HepG2 (cell line): ENCODE results near the gene LDB3. TPM values are rescaled to one million over a fixed set of nuclear protein-coding genes. Genes with fewer than 3 reads are reported as not detected.

ENCODE experiments used
- ATAC-seq: fragments of 200-7000 bp; cut with Tn5 transposase; 3 replicates; pipeline ENCODE4 v1.9.1; 2020; ENCODE audit warnings: mild to moderate bottlenecking, moderate library complexity
- BruUV-seq: library from RNA; stranded (reverse); fragments of 400-500 nt; replicated peaks from 2 replicates; lab custom pipeline; 2021; lab: Mats Ljungman, UMichigan
- CTCF ChIA-PET: fragments of 300-600 bp; formaldehyde crosslinking; extraction: SDS; loops from one replicate; lab custom pipeline; 2021; ENCODE audit warnings: low total read pairs, inconsistent platforms, low intra/inter-chr PET ratio; lab: Yijun Ruan, JAX
- POLR2A ChIA-PET: fragments of 350-600 bp; sonication (Branson Sonifier 250); formaldehyde crosslinking; loops from one replicate; lab custom pipeline; 2020; ENCODE audit warnings: antibody characterized with exemption, inconsistent platforms; lab: Yijun Ruan, JAX
- DNase-seq: peaks from one replicate; pipeline ENCODE4 v3.0.0-alpha.2; 2015; ENCODE audit warnings: low spot score
- FAIRE-seq: peaks from 3 replicates; lab custom pipeline; 2011; peaks lifted over from hg19 to GRCh38; lab: Jason Lieb, UNC
- H2AFZ ChIP-seq: one replicate; pipeline ENCODE4 v1.6.1; 2011; ENCODE audit warnings: low read length, inconsistent platforms
- H3K27ac ChIP-seq: fragments of 300-600 bp; 3 replicates; pipeline ENCODE4 v1.8.0; 2011; ENCODE audit warnings: mixed run types, mild to moderate bottlenecking, mixed read lengths, low read length, inconsistent platforms; ENCODE audit not compliant: insufficient read depth; ENCODE audit errors: extremely low read length
- H3K27me3 ChIP-seq, 2 experiments: fragments of 200-600 bp in 1 of 2; 2 replicates in 1 of 2; 3 replicates in 1 of 2; pipeline versions ENCODE4 v1.6.0 to v1.8.0; 2011; ENCODE audit warnings: low read length in 2 of 2, mild to moderate bottlenecking in 2 of 2, moderate library complexity in 2 of 2, inconsistent platforms in 1 of 2; ENCODE audit not compliant: insufficient read depth in 2 of 2, control insufficient read depth in 1 of 2
- H3K36me3 ChIP-seq, 2 experiments: fragments of 200-600 bp in 1 of 2; replicated peaks in 1 of 2; 2 replicates in 1 of 2; 3 replicates in 1 of 2; pipeline versions ENCODE4 v1.5.1 to v1.8.0; 2011; ENCODE audit warnings: low read length in 2 of 2, inconsistent platforms in 1 of 2; ENCODE audit not compliant: insufficient read depth in 2 of 2, control insufficient read depth in 1 of 2
- H3K4me1 ChIP-seq: 2 replicates; pipeline ENCODE4 v1.5.1; 2012; ENCODE audit warnings: low read length, inconsistent platforms; ENCODE audit not compliant: insufficient read depth
- H3K4me2 ChIP-seq: 2 replicates; pipeline ENCODE4 v1.6.0; 2011; ENCODE audit warnings: low read depth, low read length, inconsistent platforms
- H3K4me3 ChIP-seq, 3 experiments: fragments of 200-600 bp in 1 of 3; sonication (generic), shearing (Covaris generic) in 1 of 3; replicated peaks in 1 of 3; 2 replicates each; pipeline ENCODE4 v1.5.1; 2011 to 2016; ENCODE audit warnings: low read length in 3 of 3, inconsistent platforms in 2 of 3, low read depth in 2 of 3, mild to moderate bottlenecking in 2 of 3, control low read depth in 1 of 3, mixed read lengths in 1 of 3; ENCODE audit not compliant: insufficient read depth in 1 of 3
- H3K79me2 ChIP-seq: one replicate; pipeline ENCODE4 v1.6.1; 2011; ENCODE audit warnings: low read length, inconsistent platforms; ENCODE audit not compliant: insufficient read depth
- H3K9ac ChIP-seq: 2 replicates; pipeline ENCODE4 v1.6.0; 2011; ENCODE audit warnings: mild to moderate bottlenecking, low read depth, low read length, inconsistent platforms; ENCODE audit not compliant: insufficient read depth
- H3K9me3 ChIP-seq: 2 replicates; pipeline ENCODE4 v1.5.1; 2012; ENCODE audit warnings: mild to moderate bottlenecking, low read length
- H4K20me1 ChIP-seq: 2 replicates; pipeline ENCODE4 v1.6.0; 2011; ENCODE audit warnings: inconsistent platforms, mild to moderate bottlenecking, low read length, moderate library complexity; ENCODE audit not compliant: insufficient read depth
- CBX1 ChIP-seq: IDR thresholded peaks from one replicate; pipeline ENCODE4 v1.6.1; 2016; ENCODE audit warnings: antibody characterized with exemption, low read depth
- CENPX ChIP-seq: sonication (generic); formaldehyde crosslinking; IDR thresholded peaks from 2 replicates; pipeline ENCODE4 v1.9.0; 2021; ENCODE audit warnings: mild to moderate bottlenecking, missing genetic modification reagents, moderate library complexity
- EED ChIP-seq: sonication (generic); formaldehyde crosslinking; IDR thresholded peaks from 2 replicates; pipeline ENCODE4 v1.5.0; 2020; ENCODE audit warnings: mild to moderate bottlenecking, missing genetic modification reagents
- GRHL1 ChIP-seq: sonication (generic); formaldehyde crosslinking; conservative IDR thresholded peaks from 2 replicates; pipeline ENCODE4 v1.8.0; 2022; ENCODE audit warnings: missing genetic modification reagents
- HNF4A ChIP-seq: sonication (generic); formaldehyde crosslinking; IDR thresholded peaks from 2 replicates; pipeline ENCODE4 v1.4.0; 2020; ENCODE audit warnings: missing genetic modification reagents
- RBAK ChIP-seq: sonication (generic); formaldehyde crosslinking; IDR thresholded peaks from 2 replicates; pipeline ENCODE4 v1.5.1; 2020; ENCODE audit warnings: mild to moderate bottlenecking, missing genetic modification reagents
- ZNF563 ChIP-seq: sonication (generic); formaldehyde crosslinking; IDR thresholded peaks from 2 replicates; pipeline ENCODE4 v1.8.0; 2022; ENCODE audit warnings: mild to moderate bottlenecking, moderate library complexity, missing genetic modification reagents
- ZNF737 ChIP-seq: sonication (generic); formaldehyde crosslinking; IDR thresholded peaks from 2 replicates; pipeline ENCODE4 v1.5.0; 2020; ENCODE audit warnings: missing genetic modification reagents, mild to moderate bottlenecking, borderline replicate concordance
- WGBS: methylation state at CpG from one replicate; pipeline ENCODE4 v1.1.6; 2017; ENCODE audit warnings: low lambda C conversion rate; 5-methylcytosine and 5-hydroxymethylcytosine counted together
- in situ Hi-C: cut with HindIII; loops from 2 replicates; pipeline ENCODE4 v1.10.0; 2017; ENCODE audit warnings: low pct_unique_long_range_greater_than_20kb; ENCODE audit not compliant: extremely low pct_ligation_motif_present
- intact Hi-C: fragments of 100-400 bp; cut with micrococcal nuclease; formaldehyde crosslinking; loops from one replicate; pipeline ENCODE4 v1.10.0; 2022; ENCODE audit not compliant: unreplicated experiment
- polyA plus RNA-seq, 8 experiments: library from polyadenylated mRNA; depleted of rRNA in 3 of 8; stranded (reverse) in 7 of 8; unstranded in 1 of 8; fragments of >200 nt; fragmentation: Illumina TruSeq in 4 of 8; extraction: Trizol in 4 of 8; gene quantifications; 2 replicates each; pipeline versions ENCODE4 v1.2.1 to v1.2.3, GENCODE V29; 2011 to 2016; ENCODE audit warnings: low read depth in 4 of 8, missing spikeins in 1 of 8, mixed read lengths in 1 of 8; ENCODE audit not compliant: insufficient read depth in 1 of 8
- total RNA-seq, 5 experiments: library from RNA; depleted of rRNA; stranded (reverse); fragments of >200 nt; fragmentation: Illumina TruSeq; extraction: Trizol; gene quantifications; 2 replicates each; pipeline ENCODE4 v1.2.3, GENCODE V29; 2016; ENCODE audit warnings: low read depth in 1 of 5
- TF ChIP-seq, protein P1 (sequence below): sonication (generic); formaldehyde crosslinking; IDR thresholded peaks from 2 replicates; pipeline ENCODE4 v1.5.0; 2020; ENCODE audit warnings: mild to moderate bottlenecking, missing genetic modification reagents, moderate library complexity
- TF ChIP-seq, protein P2 (sequence below): sonication (generic); formaldehyde crosslinking; IDR thresholded peaks from 2 replicates; pipeline ENCODE4 v1.4.0; 2020; ENCODE audit warnings: missing genetic modification reagents, borderline replicate concordance

Gene LDB3
- total and polyA plus RNA-seq, 2 of the 13 experiments (the other 11 are each of a cell fraction or from before 2014, with no cell fraction given) = not detected

DNA sequence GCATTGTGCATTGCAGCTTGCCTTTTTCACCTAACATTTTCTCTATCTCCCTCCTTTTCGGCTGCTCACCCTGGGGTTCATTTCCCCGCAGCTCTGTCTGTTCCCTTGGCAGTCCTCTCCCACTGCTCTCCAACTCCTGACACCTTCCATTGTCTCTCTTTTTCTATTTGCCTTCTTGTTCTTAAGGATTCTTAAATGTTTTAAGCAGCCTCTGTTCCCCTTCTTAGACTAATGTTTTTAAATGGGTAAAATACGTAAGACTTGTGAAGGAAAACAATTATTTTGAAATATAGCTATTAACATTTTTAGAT is 107.5 kb downstream of the LDB3 start:
- ChIA-PET CTCF (no interaction called here), POLR2A (interaction anchor here (2.1 kb wide), 1 partner anchor 20 kb away, joined by 7 read pairs; the partner anchor contains the start of gene BMPR1A)
- no TSS peak for BruUV-seq
- intact Hi-C loops (loop anchor here (2.0 kb wide), 1 partner anchor 17 kb away; no protein-coding TSS in a partner anchor), in situ Hi-C loops (no loop called here)
- Histone ChIP-seq H2AFZ (no peak overlapping the region), H3K79me2 (peaks cover 59% of the 10 kb centered on the region), H3K9ac (no peak overlapping the region), H3K27ac (no peak overlapping the region), H3K27me3 (no peaks in the 10 kb centered on the region), H3K4me3 (no peak overlapping the region), H3K36me3 (0 out of 5 replicates have a peak, but pooled peaks cover 0 to 3% of the 10 kb centered on the region in 2 experiments), H3K4me1 (peaks cover 39% of the 10 kb centered on the region), H4K20me1 (peaks cover 30% of the 10 kb centered on the region), H3K9me3 (no peaks in the 10 kb centered on the region), H3K4me2 (no peak overlapping the region)
- WGBS = 98% methylated on average over 3 of the region's 3 CpGs
- DNase-seq = no peak
- ATAC-seq = no peak
- no peak for TF ChIP-seq GRHL1 (CRISPR knock-in tag)
- TF ChIP-seq ZNF563 = no peak
- no peak for TF ChIP-seq HNF4A (CRISPR knock-in tag)
- TF ChIP-seq, protein P1, sequence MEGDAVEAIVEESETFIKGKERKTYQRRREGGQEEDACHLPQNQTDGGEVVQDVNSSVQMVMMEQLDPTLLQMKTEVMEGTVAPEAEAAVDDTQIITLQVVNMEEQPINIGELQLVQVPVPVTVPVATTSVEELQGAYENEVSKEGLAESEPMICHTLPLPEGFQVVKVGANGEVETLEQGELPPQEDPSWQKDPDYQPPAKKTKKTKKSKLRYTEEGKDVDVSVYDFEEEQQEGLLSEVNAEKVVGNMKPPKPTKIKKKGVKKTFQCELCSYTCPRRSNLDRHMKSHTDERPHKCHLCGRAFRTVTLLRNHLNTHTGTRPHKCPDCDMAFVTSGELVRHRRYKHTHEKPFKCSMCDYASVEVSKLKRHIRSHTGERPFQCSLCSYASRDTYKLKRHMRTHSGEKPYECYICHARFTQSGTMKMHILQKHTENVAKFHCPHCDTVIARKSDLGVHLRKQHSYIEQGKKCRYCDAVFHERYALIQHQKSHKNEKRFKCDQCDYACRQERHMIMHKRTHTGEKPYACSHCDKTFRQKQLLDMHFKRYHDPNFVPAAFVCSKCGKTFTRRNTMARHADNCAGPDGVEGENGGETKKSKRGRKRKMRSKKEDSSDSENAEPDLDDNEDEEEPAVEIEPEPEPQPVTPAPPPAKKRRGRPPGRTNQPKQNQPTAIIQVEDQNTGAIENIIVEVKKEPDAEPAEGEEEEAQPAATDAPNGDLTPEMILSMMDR (CRISPR knock-in tag) = no peak
- no peak for TF ChIP-seq RBAK
- TF ChIP-seq EED = no peak
- no peak for TF ChIP-seq CENPX (CRISPR knock-in tag)
- TF ChIP-seq ZNF737 (CRISPR knock-in tag) = no peak
- no peak for TF ChIP-seq CBX1
- TF ChIP-seq, protein P2, sequence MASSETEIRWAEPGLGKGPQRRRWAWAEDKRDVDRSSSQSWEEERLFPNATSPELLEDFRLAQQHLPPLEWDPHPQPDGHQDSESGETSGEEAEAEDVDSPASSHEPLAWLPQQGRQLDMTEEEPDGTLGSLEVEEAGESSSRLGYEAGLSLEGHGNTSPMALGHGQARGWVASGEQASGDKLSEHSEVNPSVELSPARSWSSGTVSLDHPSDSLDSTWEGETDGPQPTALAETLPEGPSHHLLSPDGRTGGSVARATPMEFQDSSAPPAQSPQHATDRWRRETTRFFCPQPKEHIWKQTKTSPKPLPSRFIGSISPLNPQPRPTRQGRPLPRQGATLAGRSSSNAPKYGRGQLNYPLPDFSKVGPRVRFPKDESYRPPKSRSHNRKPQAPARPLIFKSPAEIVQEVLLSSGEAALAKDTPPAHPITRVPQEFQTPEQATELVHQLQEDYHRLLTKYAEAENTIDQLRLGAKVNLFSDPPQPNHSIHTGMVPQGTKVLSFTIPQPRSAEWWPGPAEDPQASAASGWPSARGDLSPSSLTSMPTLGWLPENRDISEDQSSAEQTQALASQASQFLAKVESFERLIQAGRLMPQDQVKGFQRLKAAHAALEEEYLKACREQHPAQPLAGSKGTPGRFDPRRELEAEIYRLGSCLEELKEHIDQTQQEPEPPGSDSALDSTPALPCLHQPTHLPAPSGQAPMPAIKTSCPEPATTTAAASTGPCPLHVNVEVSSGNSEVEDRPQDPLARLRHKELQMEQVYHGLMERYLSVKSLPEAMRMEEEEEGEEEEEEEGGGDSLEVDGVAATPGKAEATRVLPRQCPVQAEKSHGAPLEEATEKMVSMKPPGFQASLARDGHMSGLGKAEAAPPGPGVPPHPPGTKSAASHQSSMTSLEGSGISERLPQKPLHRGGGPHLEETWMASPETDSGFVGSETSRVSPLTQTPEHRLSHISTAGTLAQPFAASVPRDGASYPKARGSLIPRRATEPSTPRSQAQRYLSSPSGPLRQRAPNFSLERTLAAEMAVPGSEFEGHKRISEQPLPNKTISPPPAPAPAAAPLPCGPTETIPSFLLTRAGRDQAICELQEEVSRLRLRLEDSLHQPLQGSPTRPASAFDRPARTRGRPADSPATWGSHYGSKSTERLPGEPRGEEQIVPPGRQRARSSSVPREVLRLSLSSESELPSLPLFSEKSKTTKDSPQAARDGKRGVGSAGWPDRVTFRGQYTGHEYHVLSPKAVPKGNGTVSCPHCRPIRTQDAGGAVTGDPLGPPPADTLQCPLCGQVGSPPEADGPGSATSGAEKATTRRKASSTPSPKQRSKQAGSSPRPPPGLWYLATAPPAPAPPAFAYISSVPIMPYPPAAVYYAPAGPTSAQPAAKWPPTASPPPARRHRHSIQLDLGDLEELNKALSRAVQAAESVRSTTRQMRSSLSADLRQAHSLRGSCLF (CRISPR knock-in tag) = no peak
- FAIRE-seq = no peak
